NCI-H2227 (cell line): ENCODE measurements around the gene AADACL3.
"Not testable (repeated sequence)": the region's sequence is repeated elsewhere in the genome, so short reads cannot be mapped to it uniquely, and the experiment has no call there.

Experiments used
- DNase-seq: peaks from one replicate; lab custom pipeline; 2025; ENCODE audit not compliant: unreplicated experiment; lab: John Stamatoyannopoulos, UW

Gene AADACL3

GRCh38 chr1:12713651-12714050, 2.3 kb upstream of the AADACL3 start:
- DNase-seq, result not testable (repeated sequence)

GRCh38 chr1:12714710-12715475, 1.0 kb upstream of the AADACL3 start:
- no peak for DNase-seq

GRCh38 chr1:12717301-12717838, 1.5 kb downstream of the AADACL3 start:
- DNase-seq, result no peak

GRCh38 chr1:12722626-12723025, 6.7 kb downstream of the AADACL3 start:
- DNase-seq, result no peak

GRCh38 chr1:12728391-12728790, 12.5 kb downstream of the AADACL3 start:
- DNase-seq, result no peak

GRCh38 chr1:12730156-12730555, 14.2 kb downstream of the AADACL3 start:
- no peak for DNase-seq

- DNase-seq, result not testable (repeated sequence)
Measured at GRCh38 chr1:12731084-12731483, 15.2 kb downstream of the AADACL3 start.

- no peak for DNase-seq
Measured at GRCh38 chr1:12734651-12735050, 18.7 kb downstream of the AADACL3 start.

GRCh38 chr1:12738934-12739333, 23.0 kb downstream of the AADACL3 start:
- no peak for DNase-seq

GRCh38 chr1:12739613-12740012, 23.7 kb downstream of the AADACL3 start:
- no peak for DNase-seq

- no peak for DNase-seq
Measured at GRCh38 chr1:12741946-12742345, 26.0 kb downstream of the AADACL3 start.

GRCh38 chr1:12745126-12745991, 29.4 kb downstream of the AADACL3 start:
- no peak for DNase-seq

GRCh38 chr1:12745992-12746323, 30.0 kb downstream of the AADACL3 start, which contains the start of gene CFAP107:
CFAP107 (plus strand) TSS chr1:12746200; CDS start chr1:12746431, 231 bp downstream.
- no peak for DNase-seq

- DNase-seq, result no peak
Measured at GRCh38 chr1:12748778-12749355, 33.0 kb downstream of the AADACL3 start.

- no peak for DNase-seq
Measured at GRCh38 chr1:12754738-12755137, 38.8 kb downstream of the AADACL3 start.

- DNase-seq, result no peak
Measured at GRCh38 chr1:12756273-12756672, 40.4 kb downstream of the AADACL3 start.

GRCh38 chr1:12756768-12757413, 41.0 kb downstream of the AADACL3 start:
- DNase-seq, result no peak

GRCh38 chr1:12757836-12758235, 41.9 kb downstream of the AADACL3 start:
- no peak for DNase-seq

GRCh38 chr1:12760256-12760795, 44.4 kb downstream of the AADACL3 start:
- no peak for DNase-seq

- DNase-seq, result no peak
Measured at GRCh38 chr1:12761781-12762180, 45.9 kb downstream of the AADACL3 start.

GRCh38 chr1:12762766-12763165, 46.9 kb downstream of the AADACL3 start:
- no peak for DNase-seq
